ENCODE measurements around the gene BCHE.

BCHE gene

GRCh38 chr3:165837058-165837525 is at the start of gene BCHE:
BCHE (minus strand) TSS chr3:165837423; CDS start chr3:165831033, 6,390 bp downstream.
- DNase-seq = no peak

- DNase-seq = no peak
These were observed 48.5 kb upstream of the BCHE start for GRCh38 chr3:165885558-165886270.

GRCh38 chr3:165884518-165884917 is 47.3 kb upstream of the BCHE start:
- no peak for DNase-seq

GRCh38 chr3:165883863-165884478 is 46.7 kb upstream of the BCHE start:
- no peak for DNase-seq

GRCh38 chr3:165883117-165883516 is 45.9 kb upstream of the BCHE start:
- DNase-seq = no peak

GRCh38 chr3:165875644-165876043 is 38.4 kb upstream of the BCHE start:
- no peak for DNase-seq

GRCh38 chr3:165874663-165875489 is 37.7 kb upstream of the BCHE start:
- no peak for DNase-seq

- no peak for DNase-seq
These were observed 30.9 kb upstream of the BCHE start for GRCh38 chr3:165868088-165868487.

- no peak for DNase-seq
These were observed 21.8 kb upstream of the BCHE start for GRCh38 chr3:165859061-165859460.

GRCh38 chr3:165855581-165855980 is 18.4 kb upstream of the BCHE start:
- no peak for DNase-seq

- no peak for DNase-seq
These were observed 17.5 kb upstream of the BCHE start for GRCh38 chr3:165854696-165855095.

- DNase-seq = no peak
These were observed 15.5 kb upstream of the BCHE start for GRCh38 chr3:165852711-165853110.

- DNase-seq = no peak
These were observed 15.0 kb upstream of the BCHE start for GRCh38 chr3:165852191-165852590.

- no peak for DNase-seq
These were observed 8.8 kb upstream of the BCHE start for GRCh38 chr3:165846056-165846455.

GRCh38 chr3:165839296-165840076 is 2.3 kb upstream of the BCHE start:
- DNase-seq = no peak

GRCh38 chr3:165837801-165838200 is 578 bp upstream of the BCHE start:
- no peak for DNase-seq

- DNase-seq = no peak
These were observed 1.8 kb downstream of the BCHE start for GRCh38 chr3:165835431-165835830.

- no peak for DNase-seq
These were observed 6.5 kb downstream of the BCHE start for GRCh38 chr3:165830746-165831145.

- DNase-seq = no peak
These were observed 9.3 kb downstream of the BCHE start for GRCh38 chr3:165827883-165828282.

- DNase-seq = no peak
These were observed 10.0 kb downstream of the BCHE start for GRCh38 chr3:165827233-165827632.

- no peak for DNase-seq
These were observed 16.5 kb downstream of the BCHE start for GRCh38 chr3:165820671-165821123.

- no peak for DNase-seq
These were observed 20.0 kb downstream of the BCHE start for GRCh38 chr3:165817160-165817709.

Data from CD4-positive, alpha-beta T cell treated with Interleukin-4 for 1 hour (primary cell).